HCT116 (cell line): ENCODE results near the gene GAB4. TPM values are rescaled to one million over a fixed set of nuclear protein-coding genes. Genes with fewer than 3 reads are reported as not detected.

Source experiments
- ATAC-seq: fragments of 200-7000 bp; cut with Tn5 transposase; 2 replicates; pipeline ENCODE4 v1.9.1; 2020; ENCODE audit warnings: mild to moderate bottlenecking, moderate library complexity
- BruUV-seq: library from RNA; stranded (reverse); fragments of 400-500 nt; replicated peaks from 2 replicates; lab custom pipeline; 2021; lab: Mats Ljungman, UMichigan
- CTCF ChIA-PET: fragments of 300-600 bp; sonication (Branson Sonifier 250); formaldehyde crosslinking; loops from one replicate; lab custom pipeline; 2021; ENCODE audit warnings: antibody characterized with exemption; lab: Charles Lee
- POLR2A ChIA-PET: fragments of 300-600, 350-600 bp; sonication (Branson Sonifier 250); formaldehyde crosslinking; loops from one replicate; lab custom pipeline; 2021; ENCODE audit warnings: antibody characterized with exemption; lab: Charles Lee
- RAD21 ChIA-PET, 2 experiments: fragments of 300-600 bp; sonication (Branson Sonifier 250); formaldehyde crosslinking; loops; one replicate each; lab custom pipeline; 2023; ENCODE audit warnings: low total read pairs in 2 of 2; ENCODE audit not compliant: uncharacterized antibody in 2 of 2, unreplicated experiment in 2 of 2, low non-redundant PET in 1 of 2; lab: Charles Lee
- DNase-seq: peaks from one replicate; pipeline ENCODE4 v3.0.0-alpha.2; 2010; ENCODE audit warnings: low read depth, low spot score
- H2AFZ ChIP-seq: fragments of 200-600 bp; shearing (Covaris generic), sonication (generic); 2 replicates; pipeline ENCODE4 v1.6.1; 2017; ENCODE audit warnings: low read depth, mixed run types, mixed read lengths, antibody characterized with exemption, low read length; ENCODE audit not compliant: poor library complexity, severe bottlenecking
- H3K27ac ChIP-seq: 2 replicates; pipeline ENCODE4 v1.5.1; 2012; ENCODE audit warnings: low read depth, low read length
- H3K27me3 ChIP-seq: fragments of 200-600 bp; sonication (generic); 2 replicates; pipeline ENCODE4 v1.6.1; 2016; ENCODE audit warnings: mixed run types, low read length, mixed read lengths; ENCODE audit not compliant: insufficient read depth
- H3K36me3 ChIP-seq, 2 experiments: fragments of 200-500 bp in 1 of 2; fragments of 200-600 bp in 1 of 2; sonication (Bioruptor generic) in 1 of 2; sonication (generic) in 1 of 2; 2 replicates each; pipeline versions ENCODE4 v1.5.1 to v1.6.1; 2014 to 2016; ENCODE audit warnings: low read length in 2 of 2, inconsistent platforms in 1 of 2, mixed read lengths in 1 of 2, mixed run types in 1 of 2; ENCODE audit not compliant: insufficient read depth in 2 of 2, control insufficient read depth in 1 of 2
- H3K4me1 ChIP-seq, 2 experiments: fragments of 200-600 bp in 1 of 2; sonication (generic) in 1 of 2; 2 replicates each; pipeline versions ENCODE4 v1.5.1 to v1.6.1; 2012 to 2017; ENCODE audit warnings: low read length in 2 of 2, inconsistent platforms in 1 of 2, mild to moderate bottlenecking in 1 of 2, mixed read lengths in 1 of 2, mixed run types in 1 of 2, moderate library complexity in 1 of 2; ENCODE audit not compliant: insufficient read depth in 2 of 2, control insufficient read depth in 1 of 2
- H3K4me2 ChIP-seq: fragments of 200-600 bp; sonication (generic); 2 replicates; pipeline ENCODE4 v1.6.1; 2017; ENCODE audit warnings: mixed run types, low read length, mixed read lengths
- H3K4me3 ChIP-seq, 2 experiments: fragments of 200-600 bp in 1 of 2; sonication (generic) in 1 of 2; replicated peaks in 1 of 2; 2 replicates each; pipeline ENCODE4 v1.5.1; 2011 to 2016; ENCODE audit warnings: low read length in 2 of 2, control low read depth in 1 of 2, low read depth in 1 of 2, mild to moderate bottlenecking in 1 of 2, mixed read lengths in 1 of 2, mixed run types in 1 of 2
- H3K79me2 ChIP-seq: fragments of 200-600 bp; sonication (generic); 2 replicates; pipeline ENCODE4 v1.6.1; 2017; ENCODE audit warnings: mild to moderate bottlenecking, mixed run types, low read length, moderate library complexity, mixed read lengths; ENCODE audit not compliant: insufficient read depth
- H3K9ac ChIP-seq: fragments of 200-600 bp; sonication (generic); 2 replicates; pipeline ENCODE4 v1.6.1; 2016; ENCODE audit warnings: low read length, mixed read lengths
- H3K9me2 ChIP-seq: fragments of 200-600 bp; sonication (generic), shearing (Covaris generic); 2 replicates; pipeline ENCODE4 v1.6.1; 2017; ENCODE audit warnings: mixed run types, mild to moderate bottlenecking, moderate library complexity; ENCODE audit not compliant: insufficient read depth
- H3K9me3 ChIP-seq, 2 experiments: fragments of 200-500 bp in 1 of 2; fragments of 200-600 bp in 1 of 2; sonication (Bioruptor generic) in 1 of 2; sonication (generic) in 1 of 2; 2 replicates each; pipeline ENCODE4 v1.6.1; 2014 to 2017; ENCODE audit warnings: low read length in 2 of 2, mixed read lengths in 2 of 2, inconsistent platforms in 1 of 2, low read depth in 1 of 2, mild to moderate bottlenecking in 1 of 2, mixed run types in 1 of 2, moderate library complexity in 1 of 2; ENCODE audit not compliant: control insufficient read depth in 1 of 2, insufficient read depth in 1 of 2
- H4K20me1 ChIP-seq: fragments of 200-600 bp; sonication (generic), shearing (Covaris generic); 2 replicates; pipeline ENCODE4 v1.6.1; 2017; ENCODE audit warnings: mixed run types, mild to moderate bottlenecking, moderate library complexity; ENCODE audit not compliant: insufficient read depth
- CBX3 ChIP-seq: IDR thresholded peaks from 2 replicates; pipeline ENCODE4 v1.6.1; 2012; ENCODE audit warnings: low read depth
- CEBPB ChIP-seq: IDR thresholded peaks from 2 replicates; pipeline ENCODE4 v1.6.1; 2012; ENCODE audit warnings: low read depth
- EGR1 ChIP-seq: IDR thresholded peaks from 2 replicates; pipeline ENCODE4 v1.6.1; 2012; ENCODE audit warnings: low read depth
- ELF1 ChIP-seq: IDR thresholded peaks from 2 replicates; pipeline ENCODE4 v1.6.1; 2012; ENCODE audit warnings: low read depth, borderline replicate concordance
- EZH2phosphoT487 ChIP-seq: fragments of 200-600 bp; IDR thresholded peaks from 2 replicates; pipeline ENCODE4 v1.6.1; 2018; ENCODE audit warnings: antibody characterized with exemption, borderline replicate concordance
- FOSL1 ChIP-seq: IDR thresholded peaks from 2 replicates; pipeline ENCODE4 v1.6.1; 2012; ENCODE audit warnings: low read depth
- JUND ChIP-seq: IDR thresholded peaks from 2 replicates; pipeline ENCODE4 v1.6.1; 2012
- RAD21 ChIP-seq: IDR thresholded peaks from 2 replicates; pipeline ENCODE4 v1.6.1; 2012; ENCODE audit warnings: low read depth, mild to moderate bottlenecking
- SIN3A ChIP-seq: IDR thresholded peaks from 2 replicates; pipeline ENCODE4 v1.6.1; 2012; ENCODE audit warnings: low read depth
- SP1 ChIP-seq: IDR thresholded peaks from 2 replicates; pipeline ENCODE4 v1.6.1; 2012; ENCODE audit warnings: low read depth
- SRF ChIP-seq: IDR thresholded peaks from 2 replicates; pipeline ENCODE4 v1.6.1; 2012; ENCODE audit warnings: low read depth
- TCF7L2 ChIP-seq: IDR thresholded peaks from 2 replicates; pipeline ENCODE4 v1.7.0; 2011; ENCODE audit warnings: borderline replicate concordance, inconsistent platforms; ENCODE audit not compliant: insufficient read depth, insufficient read length; ENCODE audit errors: extremely low read depth
- YY1 ChIP-seq: IDR thresholded peaks from 2 replicates; pipeline ENCODE4 v1.6.1; 2011; ENCODE audit warnings: low read length, low read depth, moderate library complexity, mild to moderate bottlenecking; ENCODE audit not compliant: insufficient replicate concordance; ENCODE audit errors: extremely low read depth
- ZNF274 ChIP-seq: fragments of 200-500 bp; sonication (Bioruptor generic); IDR thresholded peaks from 2 replicates; pipeline ENCODE4 v1.6.1; 2014; ENCODE audit warnings: mild to moderate bottlenecking, low read depth, low read length, inconsistent platforms
- intact Hi-C: fragments of 100-400 bp; cut with micrococcal nuclease; formaldehyde crosslinking; loops from 2 replicates; pipeline ENCODE4 v1.10.0; 2022
- total RNA-seq: library from RNA; stranded (reverse); gene quantifications from one replicate; pipeline ENCODE4 v1.2.1, GENCODE V29; 2021; ENCODE audit not compliant: unreplicated experiment
- TF ChIP-seq, protein P1 (sequence below): IDR thresholded peaks from 2 replicates; pipeline ENCODE4 v1.6.1; 2012
- TF ChIP-seq, protein P2 (sequence below): IDR thresholded peaks from 2 replicates; pipeline ENCODE4 v1.6.1; 2011; ENCODE audit warnings: mild to moderate bottlenecking, low read length, moderate library complexity; ENCODE audit not compliant: insufficient replicate concordance; ENCODE audit errors: extremely low read depth
- TF ChIP-seq, protein P3 (sequence below), 3 experiments: fragments of 200-600 bp in 1 of 3; sonication (generic) in 1 of 3; IDR thresholded peaks in 2 of 3; conservative IDR thresholded peaks in 1 of 3; 2 replicates each; pipeline ENCODE4 v1.5.1; 2012 to 2017; ENCODE audit warnings: low read depth in 2 of 3, low read length in 2 of 3, antibody characterized with exemption in 1 of 3, borderline replicate concordance in 1 of 3, control low read depth in 1 of 3, mild to moderate bottlenecking in 1 of 3, mixed read lengths in 1 of 3, mixed run types in 1 of 3, moderate library complexity in 1 of 3; ENCODE audit not compliant: insufficient read depth in 1 of 3
- TF ChIP-seq, protein P4 (sequence below): IDR thresholded peaks from 2 replicates; pipeline ENCODE4 v1.6.1; 2012
- TF ChIP-seq, protein P5 (sequence below): IDR thresholded peaks from 2 replicates; pipeline ENCODE4 v1.6.1; 2012; ENCODE audit warnings: low read depth

The GAB4 gene
- total RNA-seq, 1 experiment from 2014 or later, result not detected

DNA sequence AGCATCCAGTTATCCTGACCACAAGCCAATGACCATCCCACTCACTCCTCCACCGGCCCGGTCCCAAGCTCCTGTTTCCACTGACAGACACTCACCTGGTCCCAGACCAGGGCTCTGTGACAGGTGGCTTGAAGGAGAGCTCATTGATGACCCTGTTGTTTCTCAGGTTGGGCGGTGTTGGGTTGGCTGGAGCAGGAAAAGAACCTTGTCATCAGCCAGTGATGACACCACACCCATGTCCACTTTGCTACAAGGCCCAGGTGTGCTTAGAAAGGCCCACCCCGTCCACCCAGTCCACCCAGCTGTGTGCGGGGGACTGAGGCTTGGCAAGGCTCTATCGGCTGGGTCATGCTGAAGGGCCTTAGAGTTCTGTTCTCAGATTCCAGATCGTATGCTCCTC, 42.9 kb downstream of the GAB4 start:
- ChIA-PET RAD21 (no interaction called here), CTCF (no interaction called here), POLR2A (no interaction called here)
- Histone ChIP-seq H3K9ac (no peak overlapping the region), H4K20me1 (no peaks in the 10 kb centered on the region), H3K27ac (no peak overlapping the region), H3K9me2 (no peaks in the 10 kb centered on the region), H3K79me2 (no peaks in the 10 kb centered on the region), H3K36me3 (no peaks in the 10 kb centered on the region), H3K27me3 (peaks cover 12% of the 10 kb centered on the region; the same call in 1 of the 2 replicates), H3K4me3 (no peak overlapping the region), H3K9me3 (no peaks in the 10 kb centered on the region), H2AFZ (no peak overlapping the region), H3K4me1 (peaks cover 0 to under 1% of the 10 kb centered on the region in 2 experiments; a peak in 1 of 4 replicates), H3K4me2 (no peak overlapping the region)
- BruUV-seq, result no TSS peak
- no peak for TF ChIP-seq CBX3
- no peak for TF ChIP-seq SIN3A
- TF ChIP-seq, protein P1, sequence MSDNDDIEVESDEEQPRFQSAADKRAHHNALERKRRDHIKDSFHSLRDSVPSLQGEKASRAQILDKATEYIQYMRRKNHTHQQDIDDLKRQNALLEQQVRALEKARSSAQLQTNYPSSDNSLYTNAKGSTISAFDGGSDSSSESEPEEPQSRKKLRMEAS, result no peak
- TF ChIP-seq, protein P2, sequence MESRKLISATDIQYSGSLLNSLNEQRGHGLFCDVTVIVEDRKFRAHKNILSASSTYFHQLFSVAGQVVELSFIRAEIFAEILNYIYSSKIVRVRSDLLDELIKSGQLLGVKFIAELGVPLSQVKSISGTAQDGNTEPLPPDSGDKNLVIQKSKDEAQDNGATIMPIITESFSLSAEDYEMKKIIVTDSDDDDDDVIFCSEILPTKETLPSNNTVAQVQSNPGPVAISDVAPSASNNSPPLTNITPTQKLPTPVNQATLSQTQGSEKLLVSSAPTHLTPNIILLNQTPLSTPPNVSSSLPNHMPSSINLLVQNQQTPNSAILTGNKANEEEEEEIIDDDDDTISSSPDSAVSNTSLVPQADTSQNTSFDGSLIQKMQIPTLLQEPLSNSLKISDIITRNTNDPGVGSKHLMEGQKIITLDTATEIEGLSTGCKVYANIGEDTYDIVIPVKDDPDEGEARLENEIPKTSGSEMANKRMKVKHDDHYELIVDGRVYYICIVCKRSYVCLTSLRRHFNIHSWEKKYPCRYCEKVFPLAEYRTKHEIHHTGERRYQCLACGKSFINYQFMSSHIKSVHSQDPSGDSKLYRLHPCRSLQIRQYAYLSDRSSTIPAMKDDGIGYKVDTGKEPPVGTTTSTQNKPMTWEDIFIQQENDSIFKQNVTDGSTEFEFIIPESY, result no peak
- TF ChIP-seq SP1, result no peak
- TF ChIP-seq, protein P3, sequence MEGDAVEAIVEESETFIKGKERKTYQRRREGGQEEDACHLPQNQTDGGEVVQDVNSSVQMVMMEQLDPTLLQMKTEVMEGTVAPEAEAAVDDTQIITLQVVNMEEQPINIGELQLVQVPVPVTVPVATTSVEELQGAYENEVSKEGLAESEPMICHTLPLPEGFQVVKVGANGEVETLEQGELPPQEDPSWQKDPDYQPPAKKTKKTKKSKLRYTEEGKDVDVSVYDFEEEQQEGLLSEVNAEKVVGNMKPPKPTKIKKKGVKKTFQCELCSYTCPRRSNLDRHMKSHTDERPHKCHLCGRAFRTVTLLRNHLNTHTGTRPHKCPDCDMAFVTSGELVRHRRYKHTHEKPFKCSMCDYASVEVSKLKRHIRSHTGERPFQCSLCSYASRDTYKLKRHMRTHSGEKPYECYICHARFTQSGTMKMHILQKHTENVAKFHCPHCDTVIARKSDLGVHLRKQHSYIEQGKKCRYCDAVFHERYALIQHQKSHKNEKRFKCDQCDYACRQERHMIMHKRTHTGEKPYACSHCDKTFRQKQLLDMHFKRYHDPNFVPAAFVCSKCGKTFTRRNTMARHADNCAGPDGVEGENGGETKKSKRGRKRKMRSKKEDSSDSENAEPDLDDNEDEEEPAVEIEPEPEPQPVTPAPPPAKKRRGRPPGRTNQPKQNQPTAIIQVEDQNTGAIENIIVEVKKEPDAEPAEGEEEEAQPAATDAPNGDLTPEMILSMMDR (IDR thresholded peaks at IDR 0.05 in 2 of 3, conservative IDR thresholded peaks at IDR 0.05 in 1 of 3; ENCODE audit: borderline replicate concordance in 1 of 3, insufficient read depth in 1 of 3, low read depth in 2 of 3, low read length in 2 of 3), result no peak
- no peak for TF ChIP-seq YY1
- no peak for TF ChIP-seq CEBPB
- TF ChIP-seq EZH2phosphoT487, result no peak
- no peak for TF ChIP-seq ZNF274
- no peak for TF ChIP-seq SRF
- no peak for TF ChIP-seq ELF1
- TF ChIP-seq, protein P4, sequence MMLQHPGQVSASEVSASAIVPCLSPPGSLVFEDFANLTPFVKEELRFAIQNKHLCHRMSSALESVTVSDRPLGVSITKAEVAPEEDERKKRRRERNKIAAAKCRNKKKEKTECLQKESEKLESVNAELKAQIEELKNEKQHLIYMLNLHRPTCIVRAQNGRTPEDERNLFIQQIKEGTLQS, result no peak
- no peak for TF ChIP-seq FOSL1
- TF ChIP-seq EGR1, result no peak
- TF ChIP-seq TCF7L2, result no peak
- TF ChIP-seq JUND, result no peak
- no peak for TF ChIP-seq RAD21
- TF ChIP-seq, protein P5, sequence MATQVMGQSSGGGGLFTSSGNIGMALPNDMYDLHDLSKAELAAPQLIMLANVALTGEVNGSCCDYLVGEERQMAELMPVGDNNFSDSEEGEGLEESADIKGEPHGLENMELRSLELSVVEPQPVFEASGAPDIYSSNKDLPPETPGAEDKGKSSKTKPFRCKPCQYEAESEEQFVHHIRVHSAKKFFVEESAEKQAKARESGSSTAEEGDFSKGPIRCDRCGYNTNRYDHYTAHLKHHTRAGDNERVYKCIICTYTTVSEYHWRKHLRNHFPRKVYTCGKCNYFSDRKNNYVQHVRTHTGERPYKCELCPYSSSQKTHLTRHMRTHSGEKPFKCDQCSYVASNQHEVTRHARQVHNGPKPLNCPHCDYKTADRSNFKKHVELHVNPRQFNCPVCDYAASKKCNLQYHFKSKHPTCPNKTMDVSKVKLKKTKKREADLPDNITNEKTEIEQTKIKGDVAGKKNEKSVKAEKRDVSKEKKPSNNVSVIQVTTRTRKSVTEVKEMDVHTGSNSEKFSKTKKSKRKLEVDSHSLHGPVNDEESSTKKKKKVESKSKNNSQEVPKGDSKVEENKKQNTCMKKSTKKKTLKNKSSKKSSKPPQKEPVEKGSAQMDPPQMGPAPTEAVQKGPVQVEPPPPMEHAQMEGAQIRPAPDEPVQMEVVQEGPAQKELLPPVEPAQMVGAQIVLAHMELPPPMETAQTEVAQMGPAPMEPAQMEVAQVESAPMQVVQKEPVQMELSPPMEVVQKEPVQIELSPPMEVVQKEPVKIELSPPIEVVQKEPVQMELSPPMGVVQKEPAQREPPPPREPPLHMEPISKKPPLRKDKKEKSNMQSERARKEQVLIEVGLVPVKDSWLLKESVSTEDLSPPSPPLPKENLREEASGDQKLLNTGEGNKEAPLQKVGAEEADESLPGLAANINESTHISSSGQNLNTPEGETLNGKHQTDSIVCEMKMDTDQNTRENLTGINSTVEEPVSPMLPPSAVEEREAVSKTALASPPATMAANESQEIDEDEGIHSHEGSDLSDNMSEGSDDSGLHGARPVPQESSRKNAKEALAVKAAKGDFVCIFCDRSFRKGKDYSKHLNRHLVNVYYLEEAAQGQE, result no peak
- intact Hi-C loops, result no loop called here
- ATAC-seq, result no peak
- no peak for DNase-seq
